ENCODE data around the gene PPP3CA.

The PPP3CA gene

GRCh38 chr4:101286663-101287062, 60.7 kb downstream of the PPP3CA start:
- DNase-seq: no peak

- DNase-seq: no peak
Measured at GRCh38 chr4:101285985-101286384, 61.3 kb downstream of the PPP3CA start.

GRCh38 chr4:101284546-101284945, 62.8 kb downstream of the PPP3CA start:
- DNase-seq: peak; percentile 23 to 31

GRCh38 chr4:101283434-101283833, 63.9 kb downstream of the PPP3CA start:
- peak; percentile 17 to 38 for DNase-seq

GRCh38 chr4:101282076-101282844, 65.1 kb downstream of the PPP3CA start:
- DNase-seq: peak; percentile 72 to 76

GRCh38 chr4:101280866-101281600, 66.3 kb downstream of the PPP3CA start:
- DNase-seq: no peak

- DNase-seq: peak; percentile 65 to 74
Measured at GRCh38 chr4:101279377-101279871, 67.9 kb downstream of the PPP3CA start.

- DNase-seq: no peak
Measured at GRCh38 chr4:101277671-101278070, 69.7 kb downstream of the PPP3CA start.

GRCh38 chr4:101276661-101277060, 70.7 kb downstream of the PPP3CA start:
- DNase-seq: no peak

- peak; percentile 10 to 24 for DNase-seq
Measured at GRCh38 chr4:101274888-101275752, 72.2 kb downstream of the PPP3CA start.

- DNase-seq: no peak
Measured at GRCh38 chr4:101271516-101271915, 75.8 kb downstream of the PPP3CA start.

- DNase-seq: no peak
Measured at GRCh38 chr4:101269682-101270081, 77.6 kb downstream of the PPP3CA start.

- no peak for DNase-seq
Measured at GRCh38 chr4:101265816-101266172, 81.5 kb downstream of the PPP3CA start.

GRCh38 chr4:101264993-101265815, 82.1 kb downstream of the PPP3CA start:
- no peak for DNase-seq

- DNase-seq: no peak
Measured at GRCh38 chr4:101264512-101264911, 82.8 kb downstream of the PPP3CA start.

- DNase-seq: no peak
Measured at GRCh38 chr4:101262683-101263082, 84.6 kb downstream of the PPP3CA start.

GRCh38 chr4:101259876-101260275, 87.5 kb downstream of the PPP3CA start:
- DNase-seq: no peak

- DNase-seq: peak in 1 of 2 donors; percentile 11
Measured at GRCh38 chr4:101258883-101259282, 88.4 kb downstream of the PPP3CA start.

- DNase-seq: no peak
Measured at GRCh38 chr4:101256222-101256621, 91.1 kb downstream of the PPP3CA start.

GRCh38 chr4:101254776-101255175, 92.5 kb downstream of the PPP3CA start:
- DNase-seq: no peak

- DNase-seq: no peak
Measured at GRCh38 chr4:101253121-101253520, 94.2 kb downstream of the PPP3CA start.

GRCh38 chr4:101252721-101253120, 94.6 kb downstream of the PPP3CA start:
- DNase-seq: no peak
